AG09309 (cell line): ENCODE data around the gene S100A4.
A peak's percentile ranks its signal among the peaks of the same experiment; 100 is the strongest.
"Not testable (repeated sequence)": the region's sequence is repeated elsewhere in the genome, so short reads cannot be mapped to it uniquely, and the experiment has no call there.

Experiments used
- DNase-seq: peaks from one replicate; pipeline ENCODE4 v3.0.0-alpha.2; 2010; ENCODE audit warnings: low read depth
- H3K4me3 ChIP-seq: 2 replicates; pipeline ENCODE4 v1.5.1; 2011; ENCODE audit warnings: mild to moderate bottlenecking, low read depth, low read length, moderate library complexity; ENCODE audit not compliant: control insufficient read depth
- TF ChIP-seq, protein P1 (sequence below): IDR thresholded peaks from 2 replicates; pipeline ENCODE4 v1.5.1; 2011; ENCODE audit warnings: mild to moderate bottlenecking, low read depth, low read length, inconsistent platforms; ENCODE audit not compliant: insufficient read depth, control insufficient read depth; ENCODE audit errors: missing control alignments

The S100A4 gene

DNA sequence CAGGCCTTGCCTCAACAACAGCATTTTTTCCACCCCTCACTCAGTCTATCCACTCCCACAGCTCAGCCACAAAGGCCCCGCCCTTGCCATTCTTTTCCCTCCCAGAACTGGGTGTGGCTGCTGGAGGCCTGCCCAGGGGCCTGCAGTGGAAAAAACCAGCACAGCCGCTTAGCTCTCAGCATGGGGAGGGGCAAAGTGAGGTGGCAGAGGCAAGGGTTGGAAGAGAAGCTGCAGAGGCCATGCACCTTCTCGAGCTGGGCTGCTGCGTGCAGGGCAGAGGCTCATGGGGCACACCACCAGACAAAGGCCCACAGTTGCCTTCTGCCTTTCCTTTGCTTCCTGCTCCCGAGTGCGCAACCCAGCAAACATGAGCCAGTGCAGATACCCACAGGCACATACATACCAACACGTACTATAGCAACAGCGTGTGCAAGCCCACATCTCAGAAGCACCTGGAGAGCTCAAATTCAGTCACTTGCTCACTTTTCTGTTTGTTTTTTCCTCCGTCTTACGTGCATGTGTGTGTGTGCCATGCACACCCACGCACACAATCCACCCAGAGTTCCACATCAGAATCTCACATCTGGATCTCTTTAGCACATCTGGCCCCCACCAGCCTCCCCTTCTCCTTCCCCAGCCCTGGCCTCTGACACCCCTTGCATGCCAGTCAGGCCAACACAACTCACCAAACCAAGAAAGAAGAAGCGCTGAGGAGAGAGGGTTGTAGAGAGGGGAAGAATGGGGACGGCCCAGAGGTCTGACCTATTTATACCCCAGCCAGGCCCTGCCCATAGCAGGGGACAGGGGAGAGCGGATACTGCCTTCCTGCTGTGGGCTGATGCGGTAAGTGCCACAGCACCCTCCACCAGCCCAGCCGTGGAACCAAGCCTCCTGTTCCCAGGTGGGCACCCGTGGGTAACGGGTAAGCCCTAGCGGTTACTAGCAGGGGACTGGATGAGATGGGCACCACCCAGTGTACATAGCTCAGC, at the start of gene S100A4:
Gene S100A4 (minus strand): TSS at position 740 of the 989 bp plus-strand sequence. CDS start 1,012 bp downstream, outside the sequence.
- peak; percentile 80 for DNase-seq
- H3K4me3 ChIP-seq = peak within 1 kb of the TSS; percentile 52

DNA sequence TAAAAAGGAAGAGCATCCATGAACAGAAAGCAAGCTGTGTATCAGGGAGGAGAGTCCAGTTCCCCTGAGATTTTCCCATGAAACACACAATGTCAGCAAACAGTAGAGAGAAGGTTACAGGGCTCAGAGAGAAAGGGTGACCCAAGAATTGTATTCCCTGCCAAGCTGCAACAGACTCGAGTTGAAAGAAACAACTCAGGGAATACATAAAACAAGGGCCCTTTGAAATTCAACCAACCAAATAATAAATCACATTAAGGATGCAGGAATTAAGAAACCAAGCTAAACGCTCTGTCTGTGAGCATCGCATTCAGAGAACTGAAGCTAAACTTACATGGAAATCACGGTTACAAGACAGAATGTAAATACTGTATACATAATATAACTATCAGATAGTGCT, 47.1 kb upstream of the S100A4 start:
- DNase-seq = no peak
- H3K4me3 ChIP-seq = no peak overlapping the region
- TF ChIP-seq, protein P1, sequence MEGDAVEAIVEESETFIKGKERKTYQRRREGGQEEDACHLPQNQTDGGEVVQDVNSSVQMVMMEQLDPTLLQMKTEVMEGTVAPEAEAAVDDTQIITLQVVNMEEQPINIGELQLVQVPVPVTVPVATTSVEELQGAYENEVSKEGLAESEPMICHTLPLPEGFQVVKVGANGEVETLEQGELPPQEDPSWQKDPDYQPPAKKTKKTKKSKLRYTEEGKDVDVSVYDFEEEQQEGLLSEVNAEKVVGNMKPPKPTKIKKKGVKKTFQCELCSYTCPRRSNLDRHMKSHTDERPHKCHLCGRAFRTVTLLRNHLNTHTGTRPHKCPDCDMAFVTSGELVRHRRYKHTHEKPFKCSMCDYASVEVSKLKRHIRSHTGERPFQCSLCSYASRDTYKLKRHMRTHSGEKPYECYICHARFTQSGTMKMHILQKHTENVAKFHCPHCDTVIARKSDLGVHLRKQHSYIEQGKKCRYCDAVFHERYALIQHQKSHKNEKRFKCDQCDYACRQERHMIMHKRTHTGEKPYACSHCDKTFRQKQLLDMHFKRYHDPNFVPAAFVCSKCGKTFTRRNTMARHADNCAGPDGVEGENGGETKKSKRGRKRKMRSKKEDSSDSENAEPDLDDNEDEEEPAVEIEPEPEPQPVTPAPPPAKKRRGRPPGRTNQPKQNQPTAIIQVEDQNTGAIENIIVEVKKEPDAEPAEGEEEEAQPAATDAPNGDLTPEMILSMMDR = no peak

More for the DNA sequence above, at the start of gene S100A4:
- TF ChIP-seq, protein P1 = no peak

DNA sequence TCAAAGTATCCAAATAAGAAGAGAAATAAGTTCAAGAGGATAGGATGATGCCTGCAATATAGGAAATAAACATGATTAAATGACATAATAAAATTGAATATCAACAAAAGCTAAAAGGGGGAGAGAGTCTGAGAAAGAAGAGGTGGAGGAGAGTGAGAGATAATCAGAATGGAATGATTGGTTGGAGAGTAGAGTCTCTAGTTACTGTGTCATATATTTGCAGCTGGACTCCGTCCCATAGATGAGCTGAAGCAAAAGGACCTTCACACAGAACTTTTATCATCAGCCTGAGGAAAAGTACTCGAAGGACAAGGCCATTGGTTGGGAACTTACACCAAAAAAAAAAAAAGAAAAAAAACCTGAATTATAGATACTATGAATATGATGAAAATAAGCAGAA, 42.9 kb upstream of the S100A4 start:
- no peak for DNase-seq
- TF ChIP-seq, protein P1 = no peak

DNA sequence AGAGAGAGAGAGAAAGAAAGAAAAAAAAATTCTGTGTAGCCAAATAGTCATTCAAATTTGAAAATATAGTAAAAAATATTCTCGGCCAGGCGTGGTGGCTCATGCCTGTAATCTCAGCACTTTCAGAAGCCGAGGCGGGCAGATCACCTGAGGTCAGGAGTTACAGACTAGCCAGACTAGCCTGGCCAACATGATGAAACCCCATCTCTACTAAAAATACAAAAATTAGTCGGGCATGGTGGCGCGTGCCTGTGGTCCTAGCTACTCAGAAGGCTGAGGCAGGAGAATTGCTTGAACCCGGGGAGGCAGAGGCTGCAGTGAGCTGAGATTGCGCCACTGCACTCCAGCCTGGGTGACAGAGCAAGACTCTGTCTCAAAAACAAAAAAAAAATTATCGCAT, 42.4 kb upstream of the S100A4 start:
- not testable (repeated sequence) for H3K4me3 ChIP-seq, DNase-seq

More for the DNA sequence above, 42.9 kb upstream of the S100A4 start:
- no peak overlapping the region for H3K4me3 ChIP-seq

DNA sequence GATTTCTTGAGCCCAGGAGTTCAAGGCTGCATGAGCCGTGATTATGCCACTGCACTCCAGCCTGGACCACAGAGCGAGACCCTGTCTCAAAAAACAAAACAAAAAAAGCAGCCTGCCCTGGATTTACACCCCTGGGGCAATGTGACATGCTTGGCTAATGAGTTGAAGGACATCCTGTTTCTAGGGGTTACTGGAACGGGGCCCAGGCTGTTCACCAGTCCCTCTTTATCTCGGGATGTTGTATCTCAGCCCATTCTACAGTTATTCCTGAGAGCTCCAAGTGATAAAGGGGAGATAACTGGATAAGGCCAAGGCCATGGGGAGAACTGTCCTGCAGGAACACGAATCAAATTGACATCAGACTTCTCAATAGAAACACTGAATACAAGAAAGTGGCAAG, 41.7 kb upstream of the S100A4 start:
- TF ChIP-seq, protein P1 = no peak
- DNase-seq = no peak
- H3K4me3 ChIP-seq = no peak overlapping the region

DNA sequence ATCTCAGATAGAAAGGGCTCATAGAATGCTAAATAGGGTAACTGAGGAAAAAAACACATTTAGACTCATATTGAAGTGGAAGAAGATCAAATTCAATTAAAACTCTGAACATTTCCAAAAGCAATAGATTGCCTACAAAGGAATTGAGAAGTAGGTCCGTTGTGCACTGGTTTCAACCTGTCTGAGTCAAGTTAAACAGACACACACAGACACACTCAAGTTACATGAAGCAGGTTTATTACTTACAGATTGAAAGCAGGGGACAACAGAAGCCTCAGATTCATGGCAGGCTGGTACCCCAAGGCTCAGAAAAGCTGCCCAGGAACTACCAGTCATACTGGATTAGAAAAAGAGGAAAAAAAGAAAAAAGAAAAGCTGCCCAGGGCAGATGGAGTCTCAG, 40.7 kb upstream of the S100A4 start:
- TF ChIP-seq, protein P1 = no peak
- no peak for DNase-seq
- H3K4me3 ChIP-seq = no peak overlapping the region

DNA sequence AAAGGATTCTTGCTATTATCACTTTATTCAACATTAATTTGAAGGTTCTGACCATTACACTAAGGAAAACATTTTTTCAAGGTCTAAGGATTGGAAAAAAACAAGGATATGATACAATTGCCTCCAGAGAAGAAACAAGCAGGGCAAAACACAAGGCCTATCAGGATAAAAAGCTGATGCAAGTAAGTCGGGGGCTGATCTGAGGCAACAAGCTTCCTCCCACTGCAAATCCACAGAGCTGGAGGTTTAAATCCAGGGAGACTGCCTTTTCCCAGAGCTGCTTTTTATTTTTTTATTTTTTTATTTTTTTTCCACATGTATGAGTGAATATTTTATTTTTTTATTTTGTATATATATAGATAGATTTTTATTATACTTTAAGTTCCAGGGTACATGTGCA, 39.4 kb upstream of the S100A4 start:
- TF ChIP-seq, protein P1 = no peak
- no peak overlapping the region for H3K4me3 ChIP-seq
- no peak for DNase-seq
